ENCODE measurements around the gene UIMC1.

UIMC1 gene

DNA sequence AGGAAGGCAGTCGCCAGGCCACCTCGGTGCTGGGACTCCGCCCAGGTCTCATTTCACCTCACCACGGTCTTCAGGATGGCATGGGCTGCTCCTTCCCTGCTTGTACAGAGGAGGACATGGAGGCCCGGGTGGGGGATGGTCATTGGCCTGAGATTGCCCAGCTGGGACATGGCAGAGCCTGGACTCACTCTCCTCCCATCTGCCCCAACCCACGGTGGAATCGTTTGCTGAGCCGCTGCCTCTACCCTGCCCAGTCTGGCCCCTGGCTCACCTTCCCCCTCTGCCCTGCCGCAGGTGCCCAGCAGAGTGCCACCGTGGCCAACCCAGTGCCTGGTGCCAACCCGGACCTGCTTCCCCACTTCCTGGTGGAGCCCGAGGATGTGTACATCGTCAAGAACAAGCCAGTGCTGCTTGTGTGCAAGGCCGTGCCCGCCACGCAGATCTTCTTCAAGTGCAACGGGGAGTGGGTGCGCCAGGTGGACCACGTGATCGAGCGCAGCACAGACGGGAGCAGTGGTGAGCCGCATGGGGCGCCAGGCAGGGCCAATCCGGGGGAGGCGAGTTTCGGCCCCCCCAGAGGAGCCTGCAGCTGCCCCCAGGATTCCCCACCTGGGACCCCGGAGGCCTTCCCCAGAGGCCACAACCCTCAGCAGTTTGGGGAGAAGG lies 144.1 kb downstream of the UIMC1 start:
- Histone ChIP-seq H2AFZ (ENCODE audit: low read length) (no peak overlapping the region), H3K27me3 (ENCODE audit: insufficient read depth, low read length, poor library complexity, severe bottlenecking) (no peaks in the 10 kb centered on the region)

DNA sequence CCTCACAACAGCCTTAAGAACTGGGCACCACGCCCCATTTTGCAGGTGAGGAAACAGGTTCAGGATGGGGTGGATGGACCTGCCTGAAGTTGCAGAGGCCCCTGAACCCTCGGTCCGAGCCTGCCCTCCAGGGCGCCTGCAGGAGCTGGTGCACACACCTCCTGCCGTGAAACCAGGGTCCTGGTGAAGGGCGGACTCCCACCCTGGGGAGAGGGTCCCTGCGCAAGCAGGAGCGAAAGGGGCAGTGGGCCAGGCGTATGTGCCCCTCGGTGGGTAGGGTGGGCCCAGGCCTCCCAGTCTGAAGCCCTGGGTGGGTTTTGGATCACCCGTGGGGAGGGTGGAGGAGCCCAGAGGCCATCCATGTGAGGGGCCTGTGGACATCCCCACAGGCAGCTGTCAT lies 145.3 kb downstream of the UIMC1 start:
- TF ChIP-seq EZH2phosphoT487 (IDR thresholded peaks at IDR 0.05; ENCODE audit: borderline replicate concordance), result no peak
- TF ChIP-seq, protein P1, sequence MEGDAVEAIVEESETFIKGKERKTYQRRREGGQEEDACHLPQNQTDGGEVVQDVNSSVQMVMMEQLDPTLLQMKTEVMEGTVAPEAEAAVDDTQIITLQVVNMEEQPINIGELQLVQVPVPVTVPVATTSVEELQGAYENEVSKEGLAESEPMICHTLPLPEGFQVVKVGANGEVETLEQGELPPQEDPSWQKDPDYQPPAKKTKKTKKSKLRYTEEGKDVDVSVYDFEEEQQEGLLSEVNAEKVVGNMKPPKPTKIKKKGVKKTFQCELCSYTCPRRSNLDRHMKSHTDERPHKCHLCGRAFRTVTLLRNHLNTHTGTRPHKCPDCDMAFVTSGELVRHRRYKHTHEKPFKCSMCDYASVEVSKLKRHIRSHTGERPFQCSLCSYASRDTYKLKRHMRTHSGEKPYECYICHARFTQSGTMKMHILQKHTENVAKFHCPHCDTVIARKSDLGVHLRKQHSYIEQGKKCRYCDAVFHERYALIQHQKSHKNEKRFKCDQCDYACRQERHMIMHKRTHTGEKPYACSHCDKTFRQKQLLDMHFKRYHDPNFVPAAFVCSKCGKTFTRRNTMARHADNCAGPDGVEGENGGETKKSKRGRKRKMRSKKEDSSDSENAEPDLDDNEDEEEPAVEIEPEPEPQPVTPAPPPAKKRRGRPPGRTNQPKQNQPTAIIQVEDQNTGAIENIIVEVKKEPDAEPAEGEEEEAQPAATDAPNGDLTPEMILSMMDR (conservative IDR thresholded peaks at IDR 0.05; ENCODE audit: low read length), result no peak
- H3K27me3 ChIP-seq (ENCODE audit: insufficient read depth, low read length, poor library complexity, severe bottlenecking), result no peaks in the 10 kb centered on the region
- H3K4me1 ChIP-seq (ENCODE audit: insufficient read depth, low read length, poor library complexity, severe bottlenecking), result no peaks in the 10 kb centered on the region
- H3K9me3 ChIP-seq (ENCODE audit: insufficient read depth, low read depth, low read length), result no peaks in the 10 kb centered on the region
- H3F3A ChIP-seq (ENCODE audit: low read depth), result no peaks in the 10 kb centered on the region
- no peak overlapping the region for H3K4me3 ChIP-seq (ENCODE audit: low read length, poor library complexity, severe bottlenecking)
- no peaks in the 10 kb centered on the region for H3K36me3 ChIP-seq (ENCODE audit: insufficient read depth, low read length)
- no peak overlapping the region for H3K4me2 ChIP-seq (ENCODE audit: low read depth, low read length, poor library complexity, severe bottlenecking)
- H2AFZ ChIP-seq (ENCODE audit: low read length), result no peak overlapping the region
- no peaks in the 10 kb centered on the region for H4K20me1 ChIP-seq (ENCODE audit: insufficient read depth, low read length, poor library complexity, severe bottlenecking)
- no peaks in the 10 kb centered on the region for H3K9me2 ChIP-seq (replicated peaks; ENCODE audit: low read depth, low read length)
- H3K9ac ChIP-seq (ENCODE audit: low read depth, low read length, poor library complexity, severe bottlenecking), result no peak overlapping the region
- no peaks in the 10 kb centered on the region for H3K79me2 ChIP-seq (ENCODE audit: insufficient read depth, low read length)

More for the DNA sequence above, 144.1 kb downstream of the UIMC1 start:
- H3K79me2 ChIP-seq (ENCODE audit: insufficient read depth, low read length), result no peaks in the 10 kb centered on the region
- H3K9ac ChIP-seq (ENCODE audit: low read depth, low read length, poor library complexity, severe bottlenecking), result no peak overlapping the region
- no peaks in the 10 kb centered on the region for H3K36me3 ChIP-seq (ENCODE audit: insufficient read depth, low read length)
- TF ChIP-seq, protein P1 (conservative IDR thresholded peaks at IDR 0.05; ENCODE audit: low read length), result no peak
- TF ChIP-seq EZH2phosphoT487 (IDR thresholded peaks at IDR 0.05; ENCODE audit: borderline replicate concordance), result no peak
- no peak overlapping the region for H3K4me3 ChIP-seq (ENCODE audit: low read length, poor library complexity, severe bottlenecking)
- no peaks in the 10 kb centered on the region for H4K20me1 ChIP-seq (ENCODE audit: insufficient read depth, low read length, poor library complexity, severe bottlenecking)
- H3K4me2 ChIP-seq (ENCODE audit: low read depth, low read length, poor library complexity, severe bottlenecking), result no peak overlapping the region
- no peaks in the 10 kb centered on the region for H3K9me2 ChIP-seq (replicated peaks; ENCODE audit: low read depth, low read length)
- H3K4me1 ChIP-seq (ENCODE audit: insufficient read depth, low read length, poor library complexity, severe bottlenecking), result no peaks in the 10 kb centered on the region
- no peaks in the 10 kb centered on the region for H3K9me3 ChIP-seq (ENCODE audit: insufficient read depth, low read depth, low read length)
- no peaks in the 10 kb centered on the region for H3F3A ChIP-seq (ENCODE audit: low read depth)

DNA sequence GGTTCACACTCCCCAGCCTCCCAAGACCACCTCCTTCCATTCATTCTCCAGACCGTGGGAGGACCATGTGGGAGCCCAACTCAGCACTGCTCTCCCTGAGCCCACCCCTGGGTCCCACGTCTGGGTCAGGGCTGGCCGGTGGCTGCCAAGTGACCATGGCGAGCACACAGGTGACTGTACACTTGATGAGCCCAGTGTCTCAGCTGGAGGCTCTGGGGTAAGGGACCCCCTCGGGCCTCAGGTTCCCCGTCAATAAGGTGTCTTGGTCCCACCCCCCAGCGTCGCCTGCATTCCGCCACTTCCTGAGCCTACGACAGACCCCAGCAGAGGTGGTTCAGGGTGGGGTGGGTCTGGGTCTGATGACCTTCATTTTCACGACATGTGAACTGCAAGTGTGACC lies 146.2 kb downstream of the UIMC1 start:
- Histone ChIP-seq H3K4me2 (ENCODE audit: low read depth, low read length, poor library complexity, severe bottlenecking) (no peak overlapping the region), H3K9me3 (ENCODE audit: insufficient read depth, low read depth, low read length) (no peaks in the 10 kb centered on the region), H3F3A (ENCODE audit: low read depth) (no peaks in the 10 kb centered on the region), H3K4me3 (ENCODE audit: low read length, poor library complexity, severe bottlenecking) (no peak overlapping the region), H4K20me1 (ENCODE audit: insufficient read depth, low read length, poor library complexity, severe bottlenecking) (no peaks in the 10 kb centered on the region), H3K9me2 (replicated peaks; ENCODE audit: low read depth, low read length) (no peaks in the 10 kb centered on the region), H2AFZ (ENCODE audit: low read length) (no peak overlapping the region), H3K27me3 (ENCODE audit: insufficient read depth, low read length, poor library complexity, severe bottlenecking) (no peaks in the 10 kb centered on the region), H3K9ac (ENCODE audit: low read depth, low read length, poor library complexity, severe bottlenecking) (no peak overlapping the region), H3K4me1 (ENCODE audit: insufficient read depth, low read length, poor library complexity, severe bottlenecking) (no peaks in the 10 kb centered on the region), H3K36me3 (ENCODE audit: insufficient read depth, low read length) (no peaks in the 10 kb centered on the region), H3K79me2 (ENCODE audit: insufficient read depth, low read length) (no peaks in the 10 kb centered on the region)
- TF ChIP-seq, protein P1 (conservative IDR thresholded peaks at IDR 0.05; ENCODE audit: low read length), result no peak
- no peak for TF ChIP-seq EZH2phosphoT487 (IDR thresholded peaks at IDR 0.05; ENCODE audit: borderline replicate concordance)
